Activated CD4-positive, alpha-beta T cell treated with anti-CD3 and anti-CD28 coated beads, Interleukin-2, amount 10 ng/mL, durations not matched to agents 7 days and 5 days (primary cell): ENCODE results near the gene PIK3R2. TPM values are rescaled to one million over a fixed set of nuclear protein-coding genes. Genes with fewer than 3 reads are reported as not detected.
"Not testable (repeated sequence)": the region's sequence is repeated elsewhere in the genome, so short reads cannot be mapped to it uniquely, and the experiment has no call there.

Source experiments
- CTCF ChIA-PET: fragments of 350-600 bp; sonication (Branson Sonifier 250); formaldehyde crosslinking; loops from one replicate; lab custom pipeline; 2021; ENCODE audit warnings: antibody characterized with exemption; lab: Charles Lee
- POLR2A ChIA-PET: fragments of 350-600 bp; sonication (Branson Sonifier 250); formaldehyde crosslinking; loops from one replicate; lab custom pipeline; 2021; ENCODE audit warnings: antibody characterized with exemption; lab: Charles Lee
- DNase-seq: peaks from one replicate; pipeline ENCODE4 v3.0.0-alpha.2; 2020
- H3K27ac Mint-ChIP-seq: one replicate; pipeline ENCODE4 v1.8.0; 2021; ENCODE audit warnings: mild to moderate bottlenecking, moderate library complexity, mixed read lengths
- H3K27me3 Mint-ChIP-seq: one replicate; pipeline ENCODE4 v1.8.0; 2021; ENCODE audit warnings: mixed read lengths
- H3K36me3 Mint-ChIP-seq: one replicate; pipeline ENCODE4 v1.8.0; 2021; ENCODE audit warnings: low read depth, mixed read lengths
- H3K4me1 Mint-ChIP-seq: one replicate; pipeline ENCODE4 v1.8.0; 2021; ENCODE audit warnings: mixed read lengths
- H3K4me3 Mint-ChIP-seq: one replicate; pipeline ENCODE4 v1.8.0; 2021; ENCODE audit warnings: mild to moderate bottlenecking, moderate library complexity, mixed read lengths
- H3K9me3 Mint-ChIP-seq: one replicate; pipeline ENCODE4 v1.8.0; 2021; ENCODE audit warnings: mixed read lengths
- total RNA-seq, 2 experiments: library from RNA; stranded (reverse); gene quantifications; one replicate each; pipeline ENCODE4 v1.2.3, GENCODE V29; 2021

The PIK3R2 gene
- total RNA-seq = 10 to 100 TPM; 12.6 to 13.1 TPM

DNA sequence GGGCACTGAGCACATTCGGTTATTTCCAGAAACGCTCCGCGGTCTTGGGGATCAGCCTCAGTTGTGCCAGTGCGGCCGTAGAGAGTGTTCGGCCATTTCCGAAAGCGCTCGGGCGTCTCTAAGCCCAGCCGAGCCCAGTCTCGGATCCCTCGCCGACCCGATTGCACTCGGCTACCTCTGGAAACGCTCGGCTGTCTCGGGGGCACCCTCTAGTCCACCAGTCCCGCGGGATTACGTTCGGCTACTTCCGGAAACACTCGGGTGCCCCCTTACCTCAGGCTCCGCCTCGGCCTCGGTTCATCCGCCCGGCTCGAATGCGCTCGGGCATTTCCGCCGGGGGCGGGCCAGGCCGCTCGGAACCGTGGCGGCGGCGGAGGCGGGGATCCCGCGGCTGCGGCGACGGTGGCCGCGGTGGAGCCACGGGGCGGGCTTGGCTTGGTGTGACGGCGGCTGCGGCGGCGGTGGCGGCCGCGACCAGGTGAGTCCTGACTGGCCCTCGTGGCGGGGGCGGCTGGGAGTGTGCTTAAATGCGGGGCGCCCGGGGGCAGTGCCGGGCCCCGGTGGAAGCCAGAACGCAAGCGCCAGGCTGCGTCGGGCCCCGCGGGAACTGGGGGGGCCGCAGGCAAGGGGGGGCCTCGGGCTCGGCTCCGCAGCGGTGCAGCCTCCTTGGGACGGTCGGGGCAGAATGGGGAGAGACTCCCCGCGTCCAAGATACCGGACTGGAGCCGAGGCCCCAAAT, at the start of gene PIK3R2:
TSS of gene PIK3R2 (plus strand) at position 347 of the 739 bp plus-strand sequence. CDS start 2,717 bp downstream, outside the sequence.
- H3K36me3 Mint-ChIP-seq = peaks cover 12% of the 10 kb centered on the region
- peaks cover 27% of the 10 kb centered on the region for H3K4me1 Mint-ChIP-seq
- ChIA-PET POLR2A (no interaction called here), CTCF (interaction anchor here (0.6 to 3.1 kb wide), 15 partner anchors 8 to 215 kb away, joined by 3 to 18 read pairs (median 4); partner anchors contain the start of gene IFI30)
- H3K4me3 Mint-ChIP-seq = peak within 1 kb of the TSS; percentile 82
- H3K27me3 Mint-ChIP-seq = no peaks in the 10 kb centered on the region
- no peaks in the 10 kb centered on the region for H3K9me3 Mint-ChIP-seq
- peak within 1 kb of the TSS; percentile 99 for H3K27ac Mint-ChIP-seq
- peak; percentile 100 for DNase-seq

DNA sequence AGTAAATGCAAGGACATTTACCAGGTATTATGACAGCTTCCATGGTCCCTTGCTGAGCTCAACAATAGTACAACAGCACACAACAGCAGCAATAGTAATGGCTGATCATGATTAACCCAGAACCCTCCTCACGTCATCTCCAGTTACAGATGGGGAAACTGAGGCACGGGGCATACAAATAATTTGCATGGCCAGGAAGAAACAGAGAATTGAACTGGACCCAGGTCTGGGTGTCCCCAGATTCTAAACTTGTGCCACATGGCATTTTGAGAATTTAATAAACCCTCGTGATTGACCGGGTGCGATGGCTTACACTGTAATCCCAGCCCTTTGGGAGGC, 48.2 kb upstream of the PIK3R2 start:
- no peaks in the 10 kb centered on the region for H3K27me3 Mint-ChIP-seq
- ChIA-PET POLR2A (no interaction called here), CTCF (interaction anchor here (0.9 to 1.8 kb wide), 3 partner anchors 13 to 56 kb away, joined by 3 to 4 read pairs (median 4); no protein-coding TSS in a partner anchor)
- peaks cover 19% of the 10 kb centered on the region for H3K4me1 Mint-ChIP-seq
- H3K4me3 Mint-ChIP-seq = peak overlapping the region; percentile 58
- no peaks in the 10 kb centered on the region for H3K9me3 Mint-ChIP-seq
- no peak for DNase-seq
- H3K36me3 Mint-ChIP-seq = no peaks in the 10 kb centered on the region
- peak overlapping the region; percentile 57 for H3K27ac Mint-ChIP-seq

DNA sequence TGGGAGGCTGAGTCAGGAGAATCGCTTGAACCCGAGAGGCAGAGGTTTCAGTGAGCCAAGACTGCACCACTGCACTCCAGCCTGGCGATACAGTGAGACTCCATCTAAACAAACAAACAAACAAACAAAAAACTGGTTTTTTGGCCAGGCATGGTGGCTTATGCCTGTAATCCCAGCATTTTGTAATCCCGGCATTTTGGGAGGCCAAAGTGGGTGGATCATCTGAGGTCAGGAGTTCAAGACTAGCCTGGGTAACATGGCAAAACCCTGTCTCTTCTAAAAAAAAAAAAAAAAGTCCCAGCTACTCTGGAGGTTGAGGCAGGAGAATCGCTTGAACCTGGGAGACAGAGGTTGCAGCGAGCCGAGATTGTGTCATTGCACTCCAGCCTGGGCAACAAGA, 47.7 kb upstream of the PIK3R2 start:
- H3K27ac Mint-ChIP-seq, H3K4me3 Mint-ChIP-seq, H3K36me3 Mint-ChIP-seq, H3K9me3 Mint-ChIP-seq, DNase-seq, POLR2A ChIA-PET, H3K27me3 Mint-ChIP-seq: not testable (repeated sequence)
- CTCF ChIA-PET = interaction anchor here (0.6 to 1.8 kb wide), 4 partner anchors 13 to 193 kb away, joined by 3 to 4 read pairs (median 4); no protein-coding TSS in a partner anchor
- peaks cover 18% of the 10 kb centered on the region for H3K4me1 Mint-ChIP-seq

DNA sequence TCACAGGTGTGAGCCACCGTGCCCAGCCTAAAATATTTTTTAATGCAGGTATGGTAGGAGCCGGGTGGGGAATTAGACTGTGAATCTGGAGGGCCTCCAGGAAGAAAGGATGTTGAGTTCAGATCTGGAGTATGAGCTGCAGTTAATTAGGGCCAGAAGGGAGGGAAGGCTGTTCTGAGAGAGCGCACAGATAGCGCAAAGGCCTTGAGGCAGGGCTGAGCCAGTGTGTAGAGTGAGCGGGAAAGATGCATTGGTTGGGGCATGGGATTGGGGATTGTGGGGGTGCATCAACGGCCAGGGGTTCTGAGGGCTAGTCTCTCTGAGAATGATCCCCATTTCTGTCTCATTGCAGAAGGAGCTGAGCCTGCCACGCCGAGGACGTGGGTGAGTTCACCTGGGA, 45.7 kb upstream of the PIK3R2 start:
- H3K36me3 Mint-ChIP-seq = peaks cover 1% of the 10 kb centered on the region
- H3K9me3 Mint-ChIP-seq = no peaks in the 10 kb centered on the region
- H3K4me3 Mint-ChIP-seq = no peak overlapping the region
- ChIA-PET POLR2A (no interaction called here), CTCF (interaction anchor here (1.0 to 2.2 kb wide), 3 partner anchors 10 to 172 kb away, joined by 3 to 5 read pairs (median 4); no protein-coding TSS in a partner anchor)
- H3K4me1 Mint-ChIP-seq = peaks cover 22% of the 10 kb centered on the region
- no peak overlapping the region for H3K27ac Mint-ChIP-seq
- DNase-seq = no peak
- H3K27me3 Mint-ChIP-seq = no peaks in the 10 kb centered on the region

DNA sequence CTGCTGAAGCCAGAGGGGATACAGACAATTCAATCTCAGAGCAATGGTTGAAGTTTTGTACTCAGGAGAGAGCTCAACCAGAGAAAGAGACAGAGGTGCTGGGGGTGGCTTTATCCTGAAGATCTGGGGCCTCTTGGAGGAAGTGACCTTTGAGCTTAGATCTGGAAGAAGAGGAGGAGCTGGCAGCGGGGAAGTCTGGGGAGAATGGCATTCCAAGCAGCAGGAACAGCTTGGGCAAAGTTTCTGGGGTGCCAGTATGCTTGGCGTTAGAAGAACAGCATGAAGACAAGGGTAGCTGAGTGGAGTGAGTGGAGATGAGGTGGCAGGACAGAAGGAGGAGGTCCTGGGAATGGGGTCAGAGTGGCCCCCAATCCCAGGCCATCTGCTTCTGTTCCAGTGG, 44.1 kb upstream of the PIK3R2 start:
- DNase-seq = no peak
- H3K4me1 Mint-ChIP-seq = peaks cover 23% of the 10 kb centered on the region
- H3K27me3 Mint-ChIP-seq = no peaks in the 10 kb centered on the region
- peak overlapping the region; percentile 52 for H3K27ac Mint-ChIP-seq
- CTCF ChIA-PET = interaction anchor here (1.2 to 3.0 kb wide), 6 partner anchors 11 to 143 kb away, joined by 3 to 10 read pairs (median 4); partner anchors contain the start of gene MAST3
- H3K36me3 Mint-ChIP-seq = peaks cover 3% of the 10 kb centered on the region
- no peaks in the 10 kb centered on the region for H3K9me3 Mint-ChIP-seq
- POLR2A ChIA-PET = no interaction called here
- H3K4me3 Mint-ChIP-seq = peak overlapping the region; percentile 71

DNA sequence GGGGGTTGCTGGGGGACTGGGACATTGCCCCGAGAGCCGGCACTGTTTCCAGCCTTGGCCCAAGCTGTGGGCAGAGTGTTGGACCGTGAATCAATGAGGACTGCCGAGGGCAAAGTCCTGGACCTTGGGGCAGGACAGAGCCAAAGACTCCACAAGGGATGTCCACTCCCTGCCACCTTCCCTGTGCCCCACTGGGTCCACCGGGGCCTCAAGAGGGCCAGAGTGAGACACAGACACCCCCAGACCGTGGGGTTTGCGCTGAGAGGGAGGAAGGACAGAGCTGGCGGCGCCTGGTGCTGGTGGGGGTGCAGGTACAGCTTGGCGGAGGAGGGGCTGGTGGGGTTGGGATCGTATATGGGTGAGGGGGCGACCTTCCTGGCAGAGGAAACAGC, 43.6 kb upstream of the PIK3R2 start:
- Mint-ChIP-seq H3K27me3 (no peaks in the 10 kb centered on the region), H3K4me3 (peak overlapping the region; percentile 71), H3K36me3 (peaks cover 3% of the 10 kb centered on the region), H3K27ac (peak overlapping the region; percentile 52), H3K9me3 (no peaks in the 10 kb centered on the region), H3K4me1 (peaks cover 21% of the 10 kb centered on the region)
- ChIA-PET CTCF (interaction anchor here (0.7 to 3.0 kb wide), 10 partner anchors 12 to 177 kb away, joined by 3 to 10 read pairs (median 4); partner anchors contain the start of genes CCDC124, IL12RB1 and MAST3), POLR2A (no interaction called here)
- DNase-seq = no peak

DNA sequence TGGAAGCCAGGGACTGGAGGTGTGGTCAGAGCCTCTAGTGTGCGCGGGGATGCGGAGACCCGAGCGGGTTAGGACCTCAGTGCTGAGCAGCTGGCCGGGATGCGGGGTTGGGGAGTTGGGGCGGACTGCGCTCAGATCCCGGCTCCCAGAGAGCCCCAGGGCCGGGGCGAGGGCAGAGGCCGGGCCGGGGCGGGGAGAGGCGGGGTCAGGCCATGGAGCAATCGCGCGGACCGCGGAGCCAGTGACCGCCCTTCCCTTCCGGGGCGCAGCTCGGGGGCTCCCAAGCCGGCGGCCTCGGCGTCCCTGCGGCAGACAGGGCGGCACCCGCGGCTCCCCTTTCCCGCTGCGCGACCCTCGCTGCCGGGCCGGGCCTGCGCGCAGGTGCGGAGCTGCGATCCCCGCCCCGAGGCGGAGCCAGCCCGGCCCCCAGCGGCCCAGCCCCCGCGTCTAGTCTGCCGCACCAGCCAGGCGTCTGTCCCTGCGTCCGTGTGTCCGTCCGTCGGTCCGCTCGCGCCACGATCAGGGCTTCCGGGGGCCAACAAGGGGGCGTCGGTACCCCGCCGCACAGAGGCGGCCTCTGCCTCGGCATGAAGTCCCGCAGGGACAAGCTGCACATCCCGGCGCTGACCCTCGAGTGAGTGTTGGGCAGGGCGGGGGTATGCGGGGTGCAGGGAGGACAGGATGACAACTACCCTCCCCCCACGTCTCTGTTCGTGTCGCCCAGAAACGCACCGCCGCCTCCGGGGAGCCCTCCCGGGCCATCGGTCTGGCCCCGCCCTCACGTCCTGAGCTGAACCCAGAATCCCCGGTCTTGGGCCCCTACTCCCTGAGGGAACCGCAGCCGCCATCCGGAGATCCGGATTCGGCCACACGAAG, 43.0 kb upstream of the PIK3R2 start:
- ChIA-PET POLR2A (no interaction called here), CTCF (interaction anchor here (0.7 to 3.0 kb wide), 11 partner anchors 12 to 178 kb away, joined by 3 to 10 read pairs (median 4); partner anchors contain the start of genes CCDC124, IFI30, IL12RB1 and MAST3)

DNA sequence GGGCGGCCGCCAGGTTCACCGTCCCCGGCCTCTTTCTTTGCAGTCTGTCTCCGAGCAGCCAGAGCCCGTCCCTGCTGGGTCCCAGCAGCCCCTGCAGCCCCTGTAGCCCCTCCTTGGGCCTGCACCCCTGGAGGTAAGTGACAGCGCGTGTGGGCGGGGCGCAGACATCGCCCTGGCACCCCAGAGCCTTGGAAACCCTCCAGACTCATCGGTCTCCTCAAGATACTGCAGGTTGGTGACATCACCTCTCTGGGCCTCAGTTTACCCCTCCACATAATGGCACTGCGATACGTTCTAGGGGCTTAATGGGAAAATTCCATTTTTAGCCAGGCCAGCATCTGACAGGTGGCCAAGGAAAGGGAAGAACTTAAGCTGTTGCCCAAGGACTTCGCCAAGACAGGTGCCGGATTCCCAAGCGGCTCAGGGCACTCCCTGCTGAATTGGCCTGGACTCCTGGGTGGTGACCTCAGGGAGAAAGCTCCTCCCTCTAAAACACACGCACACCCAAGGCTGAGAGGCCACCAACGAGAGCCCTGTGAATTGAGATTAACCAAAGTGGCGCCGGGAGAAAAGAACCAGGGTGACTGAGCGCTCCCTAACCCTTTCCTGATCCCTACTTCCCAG, 42.2 kb upstream of the PIK3R2 start:
- ChIA-PET POLR2A (no interaction called here), CTCF (interaction anchor here (0.5 to 3.0 kb wide), 10 partner anchors 12 to 178 kb away, joined by 3 to 10 read pairs (median 4); partner anchors contain the start of genes CCDC124 and IFI30)
- H3K4me3 Mint-ChIP-seq = peak overlapping the region; percentile 65
- H3K36me3 Mint-ChIP-seq = peaks cover 3% of the 10 kb centered on the region
- H3K9me3 Mint-ChIP-seq = no peaks in the 10 kb centered on the region
- H3K4me1 Mint-ChIP-seq = peaks cover 17% of the 10 kb centered on the region
- DNase-seq = no peak
- no peaks in the 10 kb centered on the region for H3K27me3 Mint-ChIP-seq
- H3K27ac Mint-ChIP-seq = no peak overlapping the region

More for the DNA sequence above, 43.0 kb upstream of the PIK3R2 start:
- Mint-ChIP-seq H3K27me3 (no peaks in the 10 kb centered on the region), H3K4me1 (peaks cover 17% of the 10 kb centered on the region), H3K27ac (peak overlapping the region; percentile 52), H3K9me3 (no peaks in the 10 kb centered on the region), H3K36me3 (peaks cover 3% of the 10 kb centered on the region), H3K4me3 (peak overlapping the region; percentile 71)
- DNase-seq = peak; percentile 46

DNA sequence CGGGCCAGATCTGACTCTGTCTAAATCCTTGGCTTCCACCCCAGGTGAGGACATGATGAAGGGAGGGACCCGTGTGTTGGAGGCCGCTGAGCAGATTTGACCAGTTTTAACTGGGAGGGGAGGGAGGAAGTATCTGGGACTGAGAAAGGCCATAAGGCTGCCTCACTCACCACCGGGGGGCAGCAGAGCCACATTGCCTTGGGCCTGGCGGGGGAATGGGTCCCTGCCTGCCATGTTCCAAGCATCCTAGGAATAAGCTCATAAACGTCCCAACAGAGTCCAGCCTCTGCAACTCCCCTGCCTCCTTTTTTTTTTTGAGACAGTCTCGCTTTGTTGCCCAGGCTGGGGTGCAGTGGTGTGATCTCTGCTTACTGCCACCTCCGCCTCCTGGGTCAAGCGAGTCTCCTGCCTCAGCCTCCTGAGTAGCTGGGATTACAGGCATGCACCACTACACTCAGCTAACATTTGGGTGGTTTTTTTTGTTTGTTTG, 39.9 kb upstream of the PIK3R2 start:
- CTCF ChIA-PET = interaction anchor here (0.7 to 1.7 kb wide), 10 partner anchors 10 to 254 kb away, joined by 3 to 13 read pairs (median 4); partner anchors contain the start of genes IFI30, IL12RB1 and MAST3
- POLR2A ChIA-PET = no interaction called here
- Mint-ChIP-seq H3K27me3 (no peaks in the 10 kb centered on the region), H3K4me3 (no peak overlapping the region), H3K27ac (no peak overlapping the region), H3K4me1 (peaks cover 25% of the 10 kb centered on the region), H3K36me3 (peaks cover 3% of the 10 kb centered on the region), H3K9me3 (no peaks in the 10 kb centered on the region)
- peak; percentile 84 for DNase-seq

DNA sequence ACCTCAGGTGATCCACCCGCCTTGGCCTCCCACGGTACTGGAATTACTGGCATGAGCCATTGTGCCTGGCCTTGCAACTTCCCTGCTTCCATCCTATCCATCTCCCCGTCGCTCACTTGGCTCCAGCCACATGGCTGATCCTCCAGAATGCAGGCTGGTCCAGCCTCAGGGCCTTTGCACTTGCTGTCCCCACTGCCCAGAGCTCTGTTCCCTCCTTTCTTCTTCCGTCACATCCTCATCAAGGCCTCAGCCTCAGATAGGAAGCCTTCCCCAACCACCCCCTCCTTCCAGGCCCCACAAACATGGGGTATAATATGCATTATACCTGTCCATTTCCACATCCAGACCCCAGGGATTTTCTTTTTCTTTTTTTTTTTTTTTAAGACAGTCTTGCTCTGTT, 39.1 kb upstream of the PIK3R2 start:
- H3K36me3 Mint-ChIP-seq = peaks cover 3% of the 10 kb centered on the region
- H3K4me1 Mint-ChIP-seq = peaks cover 25% of the 10 kb centered on the region
- no peaks in the 10 kb centered on the region for H3K9me3 Mint-ChIP-seq
- ChIA-PET CTCF (interaction anchor here (0.7 to 1.7 kb wide), 9 partner anchors 11 to 137 kb away, joined by 3 to 13 read pairs (median 4); partner anchors contain the start of genes IFI30, IL12RB1 and MAST3), POLR2A (no interaction called here)
- no peak overlapping the region for H3K4me3 Mint-ChIP-seq
- peak overlapping the region; percentile 76 for H3K27ac Mint-ChIP-seq
- no peaks in the 10 kb centered on the region for H3K27me3 Mint-ChIP-seq
- DNase-seq = no peak

DNA sequence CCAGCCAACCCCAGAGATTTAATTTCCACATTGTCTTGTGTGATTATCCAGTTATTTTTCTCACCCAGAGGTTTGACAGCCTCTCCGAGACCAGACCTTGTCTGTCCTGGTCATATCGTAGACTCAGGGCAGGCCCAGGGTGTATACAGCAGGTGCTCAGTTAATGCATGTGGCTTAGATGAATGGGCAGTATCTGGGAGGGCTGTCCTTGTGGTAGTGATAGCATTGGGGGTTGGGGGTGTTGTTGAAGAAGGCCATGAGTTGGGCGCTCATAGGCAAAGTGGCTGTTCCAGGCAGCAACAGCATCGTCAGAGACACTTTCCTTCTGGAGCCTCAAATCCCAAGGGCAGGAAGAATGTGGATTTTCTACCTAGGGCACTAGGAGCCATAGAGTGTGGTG, 38.5 kb upstream of the PIK3R2 start:
- no peak for DNase-seq
- Mint-ChIP-seq H3K27ac (peak overlapping the region; percentile 1), H3K27me3 (no peaks in the 10 kb centered on the region), H3K4me1 (peaks cover 26% of the 10 kb centered on the region), H3K4me3 (no peak overlapping the region), H3K9me3 (no peaks in the 10 kb centered on the region), H3K36me3 (peaks cover 3% of the 10 kb centered on the region)
- POLR2A ChIA-PET = no interaction called here
- CTCF ChIA-PET = interaction anchor here (0.7 to 1.7 kb wide), 2 partner anchors 54 to 77 kb away, joined by 3 to 13 read pairs; no protein-coding TSS in a partner anchor

DNA sequence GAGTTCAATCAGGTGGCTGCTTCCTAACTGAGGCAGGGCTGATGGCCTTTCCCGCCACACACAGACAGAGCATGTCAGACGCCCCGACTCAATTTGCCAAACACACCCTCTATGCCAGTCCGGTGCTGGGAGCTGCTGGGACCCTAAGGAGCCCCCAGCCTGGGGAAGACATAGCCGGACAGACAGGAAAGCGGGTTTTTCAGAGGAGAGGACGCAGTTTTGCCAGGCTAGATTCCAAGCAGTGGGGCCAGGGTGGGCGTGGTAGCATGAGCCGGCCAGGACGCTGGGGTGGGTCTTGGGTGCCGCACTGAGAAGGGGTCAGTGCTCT, 35.6 kb upstream of the PIK3R2 start:
- Mint-ChIP-seq H3K4me1 (peaks cover 38% of the 10 kb centered on the region), H3K36me3 (peaks cover 15% of the 10 kb centered on the region), H3K27me3 (no peaks in the 10 kb centered on the region), H3K4me3 (peak overlapping the region; percentile 81), H3K9me3 (no peaks in the 10 kb centered on the region), H3K27ac (no peak overlapping the region)
- ChIA-PET CTCF (interaction anchor here (0.9 to 1.8 kb wide), 6 partner anchors 10 to 163 kb away, joined by 3 to 5 read pairs (median 3); no protein-coding TSS in a partner anchor), POLR2A (no interaction called here)
- no peak for DNase-seq
